NT2/D1 (cell line): ENCODE measurements around the gene RAMP3.

ENCODE experiments used
- DNase-seq: peaks from one replicate; pipeline ENCODE4 v3.0.0-alpha.2; 2011; ENCODE audit warnings: low read depth, low spot score
- H3K27me3 ChIP-seq: 2 replicates; pipeline ENCODE4 v1.6.0; 2011; ENCODE audit warnings: mild to moderate bottlenecking; ENCODE audit not compliant: insufficient read length, insufficient read depth
- H3K36me3 ChIP-seq: 2 replicates; pipeline ENCODE4 v1.6.1; 2011; ENCODE audit warnings: mild to moderate bottlenecking, low read length, mixed read lengths; ENCODE audit not compliant: insufficient read depth, insufficient read length
- H3K4me1 ChIP-seq: 2 replicates; pipeline ENCODE4 v1.5.1; 2011; ENCODE audit not compliant: insufficient read depth, insufficient read length
- H3K4me3 ChIP-seq: 2 replicates; pipeline ENCODE4 v1.5.1; 2011; ENCODE audit warnings: low read depth; ENCODE audit not compliant: insufficient read length
- H3K9ac ChIP-seq: 2 replicates; pipeline ENCODE4 v1.6.0; 2011; ENCODE audit warnings: low read depth; ENCODE audit not compliant: insufficient read length
- H3K9me3 ChIP-seq: 2 replicates; pipeline ENCODE4 v1.5.1; 2011; ENCODE audit warnings: mild to moderate bottlenecking, low read length; ENCODE audit not compliant: insufficient read depth
- SUZ12 ChIP-seq: IDR thresholded peaks from 2 replicates; pipeline ENCODE4 v1.6.1; 2011; ENCODE audit not compliant: insufficient read length, insufficient read depth; ENCODE audit errors: extremely low read depth
- YY1 ChIP-seq: IDR thresholded peaks from 2 replicates; pipeline ENCODE4 v1.6.1; 2011; ENCODE audit not compliant: insufficient read length, insufficient read depth
- ZNF274 ChIP-seq: IDR thresholded peaks from 2 replicates; pipeline ENCODE4 v1.6.1; 2011; ENCODE audit warnings: mild to moderate bottlenecking, low read depth, low read length

RAMP3 gene

DNA sequence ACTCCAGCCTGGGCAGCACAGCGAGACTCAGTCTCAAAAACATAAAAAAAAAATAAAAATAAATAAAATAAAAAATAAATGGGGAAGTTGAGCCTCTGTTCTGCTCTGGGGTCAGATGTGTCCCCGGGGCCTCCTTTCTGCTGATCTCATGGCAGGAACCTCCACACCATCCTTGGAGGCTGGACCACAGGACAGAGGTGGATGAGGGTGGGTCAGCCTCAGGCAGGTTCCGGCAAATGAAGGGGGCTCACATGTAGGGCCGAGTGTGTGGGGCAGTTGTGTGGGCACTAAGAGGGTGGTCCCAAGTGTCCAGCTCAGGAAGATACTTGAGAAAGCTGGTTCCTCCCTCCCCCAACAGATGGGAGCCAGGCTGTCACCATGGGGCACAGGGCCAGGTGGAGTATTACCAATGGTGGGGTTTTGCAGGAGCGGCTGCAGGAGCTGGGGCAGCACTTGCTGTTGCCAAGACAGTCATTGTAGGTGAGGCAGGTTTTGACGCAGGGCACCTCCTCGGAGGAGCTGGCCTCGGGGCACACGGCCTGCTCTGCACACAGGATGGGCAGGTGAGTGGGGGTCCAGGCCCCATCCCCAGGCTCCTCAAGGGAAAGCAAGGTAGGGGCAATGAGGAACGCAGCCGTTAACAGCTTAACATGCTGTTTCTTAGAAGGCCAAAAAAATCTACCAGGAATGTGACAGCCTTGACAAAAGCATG lies 32.2 kb upstream of the RAMP3 start:
- Histone ChIP-seq H3K27me3 (no peaks in the 10 kb centered on the region), H3K9me3 (no peaks in the 10 kb centered on the region), H3K36me3 (no peaks in the 10 kb centered on the region), H3K9ac (peak overlapping the region; percentile 34), H3K4me1 (peaks cover 33% of the 10 kb centered on the region), H3K4me3 (no peak overlapping the region)
- no peak for DNase-seq
- no peak for TF ChIP-seq YY1
- TF ChIP-seq ZNF274, result no peak
- TF ChIP-seq SUZ12, result no peak

GRCh38 chr7:45126201-45126600 lies 31.4 kb upstream of the RAMP3 start:
- Histone ChIP-seq H3K4me1 (peaks cover 34% of the 10 kb centered on the region), H3K9me3 (no peaks in the 10 kb centered on the region), H3K36me3 (no peaks in the 10 kb centered on the region), H3K9ac (no peak overlapping the region), H3K27me3 (no peaks in the 10 kb centered on the region), H3K4me3 (no peak overlapping the region)
- no peak for DNase-seq
- TF ChIP-seq SUZ12, result no peak
- no peak for TF ChIP-seq YY1
- TF ChIP-seq ZNF274, result no peak

DNA sequence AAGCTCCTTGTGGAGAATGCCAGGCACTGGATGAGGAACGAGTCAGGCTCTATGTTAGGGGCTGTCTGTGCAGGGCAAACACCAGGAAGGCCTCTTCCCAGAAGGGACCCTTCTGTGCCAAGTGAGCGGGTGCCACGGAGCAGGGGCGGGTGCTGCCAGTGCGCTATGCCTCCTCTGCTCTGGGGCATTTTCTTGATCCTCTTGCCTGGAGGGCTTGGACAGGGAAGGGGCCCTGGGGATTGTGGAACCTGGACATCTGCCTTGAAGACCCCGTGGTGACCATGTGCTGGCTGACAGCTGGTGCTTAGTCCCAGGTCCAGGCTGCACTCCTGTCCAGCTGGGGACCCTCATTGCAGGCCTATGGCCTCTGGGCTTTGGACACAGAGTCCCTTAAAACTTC lies 30.7 kb upstream of the RAMP3 start:
- no peaks in the 10 kb centered on the region for H3K27me3 ChIP-seq
- no peaks in the 10 kb centered on the region for H3K36me3 ChIP-seq
- no peak overlapping the region for H3K9ac ChIP-seq
- H3K4me3 ChIP-seq, result no peak overlapping the region
- TF ChIP-seq ZNF274, result no peak
- no peak for TF ChIP-seq YY1
- H3K4me1 ChIP-seq, result peaks cover 34% of the 10 kb centered on the region
- DNase-seq, result no peak
- no peaks in the 10 kb centered on the region for H3K9me3 ChIP-seq

- peaks cover 18% of the 10 kb centered on the region for H3K4me1 ChIP-seq
- no peaks in the 10 kb centered on the region for H3K27me3 ChIP-seq
- TF ChIP-seq ZNF274 (no peak), YY1 (no peak)
- no peaks in the 10 kb centered on the region for H3K36me3 ChIP-seq
- H3K9ac ChIP-seq, result no peak overlapping the region
- H3K4me3 ChIP-seq, result no peak overlapping the region
- DNase-seq, result no peak
- no peaks in the 10 kb centered on the region for H3K9me3 ChIP-seq
These were observed 28.3 kb upstream of the RAMP3 start for GRCh38 chr7:45129181-45129800.

GRCh38 chr7:45129906-45130305 lies 27.7 kb upstream of the RAMP3 start:
- Histone ChIP-seq H3K9ac (no peak overlapping the region), H3K27me3 (no peaks in the 10 kb centered on the region), H3K9me3 (no peaks in the 10 kb centered on the region), H3K4me1 (peaks cover 16% of the 10 kb centered on the region), H3K4me3 (no peak overlapping the region), H3K36me3 (no peaks in the 10 kb centered on the region)
- TF ChIP-seq SUZ12 (no peak), ZNF274 (no peak), YY1 (no peak)
- no peak for DNase-seq

DNA sequence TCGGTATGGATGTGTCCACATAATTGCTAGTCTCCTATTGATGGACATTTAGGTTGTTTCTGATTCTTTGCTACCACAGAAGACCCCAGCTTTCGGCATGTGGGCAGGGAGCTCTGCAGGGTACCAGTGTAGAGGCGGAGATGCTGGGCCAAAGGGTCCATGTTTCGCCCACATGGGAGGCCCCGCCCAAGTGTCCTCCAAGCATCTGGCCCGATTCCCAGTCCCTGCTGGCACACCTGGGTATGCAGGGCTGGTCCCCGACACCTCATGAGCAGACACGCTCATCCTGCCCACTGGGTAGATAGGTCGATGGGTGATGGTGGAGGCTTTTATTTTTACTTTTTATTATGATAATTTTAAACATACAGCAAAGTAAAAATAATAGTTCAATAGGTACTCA lies 26.7 kb upstream of the RAMP3 start:
- H3K4me3 ChIP-seq, result no peak overlapping the region
- no peaks in the 10 kb centered on the region for H3K36me3 ChIP-seq
- H3K9ac ChIP-seq, result no peak overlapping the region
- DNase-seq, result no peak
- H3K4me1 ChIP-seq, result peaks cover 8% of the 10 kb centered on the region
- TF ChIP-seq ZNF274, result no peak
- no peak for TF ChIP-seq YY1
- TF ChIP-seq SUZ12, result no peak
- H3K27me3 ChIP-seq, result no peaks in the 10 kb centered on the region
- H3K9me3 ChIP-seq, result no peaks in the 10 kb centered on the region

DNA sequence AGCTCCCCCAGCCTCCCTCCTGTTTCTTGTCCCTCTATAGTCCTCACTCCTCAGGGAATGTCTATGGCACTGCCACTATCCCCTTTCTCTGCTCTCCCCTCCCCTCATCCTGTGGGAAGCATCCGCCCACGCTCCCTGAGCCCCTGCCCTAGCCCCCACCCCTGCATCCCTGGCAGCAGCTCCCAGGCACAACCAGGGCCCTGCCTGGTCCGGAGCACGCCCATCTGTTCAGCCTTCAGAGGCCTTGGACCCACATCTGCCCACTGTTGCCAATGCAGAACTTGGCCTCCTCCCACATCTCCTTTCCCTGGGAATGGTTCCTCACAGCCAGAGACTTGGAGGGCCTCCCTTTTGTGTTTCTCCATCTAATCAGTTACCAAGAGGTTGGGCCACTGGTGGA lies 25.7 kb upstream of the RAMP3 start:
- TF ChIP-seq SUZ12 (no peak), YY1 (no peak), ZNF274 (no peak)
- Histone ChIP-seq H3K27me3 (no peaks in the 10 kb centered on the region), H3K9me3 (no peaks in the 10 kb centered on the region), H3K36me3 (no peaks in the 10 kb centered on the region), H3K4me1 (peaks cover 5% of the 10 kb centered on the region), H3K9ac (no peak overlapping the region), H3K4me3 (no peak overlapping the region)
- DNase-seq, result no peak
